Upper lobe of left lung (tissue), 4 donors: Measurements from ENCODE around the gene TMEM273.

Experiments used
- EP300 ChIP-seq, 4 donors: sonication (generic); formaldehyde crosslinking; IDR thresholded peaks; one replicate each; pipeline ENCODE4 v1.5.1; 2017; ENCODE audit warnings: antibody characterized with exemption in 4 of 4, control low read depth in 2 of 4
- POLR2A ChIP-seq, 4 donors: fragments of 450-650 bp; IDR thresholded peaks; one replicate each; pipeline ENCODE4 v1.5.1; 2016 to 2017; ENCODE audit warnings: antibody characterized with exemption in 4 of 4, mild to moderate bottlenecking in 2 of 4
- TF ChIP-seq, protein P1 (sequence below), 6 experiments: fragments of 450-650 bp in 4 of 6; fragments of 200-600 bp in 2 of 6; sonication (generic) in 2 of 6; IDR thresholded peaks; one replicate each; pipeline ENCODE4 v1.5.1; 2016 to 2019; ENCODE audit warnings: antibody characterized with exemption in 6 of 6

DNA sequence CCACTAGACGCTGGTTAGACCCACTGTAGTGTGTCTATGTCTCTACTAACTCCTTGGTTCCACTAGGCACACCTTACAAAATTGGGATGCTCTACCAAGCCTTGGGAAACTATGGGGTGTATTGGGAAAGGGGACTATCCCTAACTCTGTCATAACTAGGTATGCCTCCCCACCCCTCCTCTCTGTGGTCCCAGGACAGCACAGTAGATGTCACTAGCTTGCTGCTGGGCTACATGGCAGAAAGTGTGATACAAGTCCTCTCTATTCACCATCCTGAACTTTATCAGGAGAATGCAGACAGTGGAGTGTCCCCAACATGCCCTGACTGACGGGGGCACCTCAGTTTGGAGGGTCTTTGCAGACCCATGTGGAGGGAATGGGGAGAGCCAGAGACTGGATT lies 30.3 kb upstream of the TMEM273 start:
- TF ChIP-seq POLR2A (IDR thresholded peaks at IDR 0.05) (no peak), EP300 (IDR thresholded peaks at IDR 0.05) (no peak)
- TF ChIP-seq, protein P1, sequence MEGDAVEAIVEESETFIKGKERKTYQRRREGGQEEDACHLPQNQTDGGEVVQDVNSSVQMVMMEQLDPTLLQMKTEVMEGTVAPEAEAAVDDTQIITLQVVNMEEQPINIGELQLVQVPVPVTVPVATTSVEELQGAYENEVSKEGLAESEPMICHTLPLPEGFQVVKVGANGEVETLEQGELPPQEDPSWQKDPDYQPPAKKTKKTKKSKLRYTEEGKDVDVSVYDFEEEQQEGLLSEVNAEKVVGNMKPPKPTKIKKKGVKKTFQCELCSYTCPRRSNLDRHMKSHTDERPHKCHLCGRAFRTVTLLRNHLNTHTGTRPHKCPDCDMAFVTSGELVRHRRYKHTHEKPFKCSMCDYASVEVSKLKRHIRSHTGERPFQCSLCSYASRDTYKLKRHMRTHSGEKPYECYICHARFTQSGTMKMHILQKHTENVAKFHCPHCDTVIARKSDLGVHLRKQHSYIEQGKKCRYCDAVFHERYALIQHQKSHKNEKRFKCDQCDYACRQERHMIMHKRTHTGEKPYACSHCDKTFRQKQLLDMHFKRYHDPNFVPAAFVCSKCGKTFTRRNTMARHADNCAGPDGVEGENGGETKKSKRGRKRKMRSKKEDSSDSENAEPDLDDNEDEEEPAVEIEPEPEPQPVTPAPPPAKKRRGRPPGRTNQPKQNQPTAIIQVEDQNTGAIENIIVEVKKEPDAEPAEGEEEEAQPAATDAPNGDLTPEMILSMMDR (IDR thresholded peaks at IDR 0.05), result no peak
